Measurements from ENCODE around the gene FLT1.

Gene FLT1

GRCh38 chr13:28387740-28388501, 107.0 kb downstream of the FLT1 start:
- DNase-seq (ENCODE audit: low read depth in 3 of 3), result no peak

- DNase-seq (ENCODE audit: low read depth in 3 of 3), result no peak
Observed at GRCh38 chr13:28385362-28385761, 109.6 kb downstream of the FLT1 start.

- no peak for DNase-seq (ENCODE audit: low read depth in 3 of 3)
Observed at GRCh38 chr13:28384789-28385188, 110.1 kb downstream of the FLT1 start.

GRCh38 chr13:28380319-28380718, 114.6 kb downstream of the FLT1 start:
- DNase-seq (ENCODE audit: low read depth in 3 of 3), result no peak

GRCh38 chr13:28379371-28380083, 115.4 kb downstream of the FLT1 start:
- DNase-seq (ENCODE audit: low read depth in 3 of 3), result no peak

- DNase-seq (ENCODE audit: low read depth in 3 of 3), result no peak
Observed at GRCh38 chr13:28376604-28377003, 118.3 kb downstream of the FLT1 start.

- no peak for DNase-seq (ENCODE audit: low read depth in 3 of 3)
Observed at GRCh38 chr13:28375250-28375930, 119.5 kb downstream of the FLT1 start.

- DNase-seq (ENCODE audit: low read depth in 3 of 3), result no peak
Observed at GRCh38 chr13:28373810-28374209, 121.1 kb downstream of the FLT1 start.

GRCh38 chr13:28370448-28370847, 124.5 kb downstream of the FLT1 start:
- no peak for DNase-seq (ENCODE audit: low read depth in 3 of 3)

GRCh38 chr13:28358708-28359107, 136.2 kb downstream of the FLT1 start:
- no peak for DNase-seq (ENCODE audit: low read depth in 3 of 3)

GRCh38 chr13:28357911-28358433, 137.0 kb downstream of the FLT1 start:
- no peak for DNase-seq (ENCODE audit: low read depth in 3 of 3)

GRCh38 chr13:28357247-28357825, 137.6 kb downstream of the FLT1 start:
- no peak for DNase-seq (ENCODE audit: low read depth in 3 of 3)

- DNase-seq (ENCODE audit: low read depth in 3 of 3), result no peak
Observed at GRCh38 chr13:28356561-28357021, 138.3 kb downstream of the FLT1 start.

GRCh38 chr13:28355822-28356371, 139.0 kb downstream of the FLT1 start:
- no peak for DNase-seq (ENCODE audit: low read depth in 3 of 3)

- DNase-seq (ENCODE audit: low read depth in 3 of 3), result no peak
Observed at GRCh38 chr13:28355046-28355821, 139.7 kb downstream of the FLT1 start.

- no peak for DNase-seq (ENCODE audit: low read depth in 3 of 3)
Observed at GRCh38 chr13:28353679-28354078, 141.2 kb downstream of the FLT1 start.

GRCh38 chr13:28349907-28350654, 144.8 kb downstream of the FLT1 start:
- DNase-seq (ENCODE audit: low read depth in 3 of 3), result no peak

- DNase-seq (ENCODE audit: low read depth in 3 of 3), result no peak
Observed at GRCh38 chr13:28349371-28349770, 145.6 kb downstream of the FLT1 start.

GRCh38 chr13:28347456-28348371, 147.2 kb downstream of the FLT1 start:
- no peak for DNase-seq (ENCODE audit: low read depth in 3 of 3)
